ENCODE measurements around the gene ARHGAP1.

GRCh38 chr11:46678741-46679130 lies 21.7 kb downstream of the ARHGAP1 start:
- TF ChIP-seq POLR2A (IDR thresholded peaks at IDR 0.05; ENCODE audit: low read depth, low read length) (no peak), TAF1 (IDR thresholded peaks at IDR 0.05; ENCODE audit: low read depth, low read length) (no peak), POLR2AphosphoS5 (IDR thresholded peaks at IDR 0.05; ENCODE audit: low read depth, low read length) (no peak), PAX5 (IDR thresholded peaks at IDR 0.05; ENCODE audit: insufficient read depth, low read length, severe bottlenecking) (no peak), POU2F2 (IDR thresholded peaks at IDR 0.05; ENCODE audit: low read depth, low read length) (no peak)

Data from GM12891 (cell line).